SK-N-SH (cell line): ENCODE measurements around the gene ZNF724. TPM values are rescaled to one million over a fixed set of nuclear protein-coding genes. Genes with fewer than 3 reads are reported as not detected.

Source experiments
- CTCF ChIA-PET: fragments of 300-600, 350-600 bp; formaldehyde crosslinking; extraction: SDS; loops from one replicate; lab custom pipeline; 2021; lab: Yijun Ruan, JAX
- POLR2A ChIA-PET: fragments of 350-600 bp; sonication (Branson Sonifier 250); formaldehyde crosslinking; extraction: SDS; loops from one replicate; lab custom pipeline; 2020; ENCODE audit warnings: antibody characterized with exemption, inconsistent platforms; lab: Yijun Ruan, JAX
- DNase-seq: peaks from one replicate; pipeline ENCODE4 v3.0.0; 2012
- H2AFZ ChIP-seq: fragments of 200-600 bp; sonication (generic); 2 replicates; pipeline ENCODE4 v1.8.1; 2016; ENCODE audit warnings: antibody characterized with exemption, mild to moderate bottlenecking, low read depth
- H3F3A ChIP-seq: fragments of 200-600 bp; sonication (generic); replicated peaks from 2 replicates; pipeline ENCODE3; 2016; ENCODE audit warnings: antibody characterized with exemption, mild to moderate bottlenecking; ENCODE audit not compliant: insufficient read depth
- H3K27ac ChIP-seq, 2 experiments: fragments of 200-500 bp in 1 of 2; fragments of 200-600 bp in 1 of 2; sonication (Bioruptor generic) in 1 of 2; sonication (generic), shearing (Covaris generic) in 1 of 2; 2 replicates each; pipeline versions ENCODE4 v1.5.1 to v1.6.1; 2014 to 2016; ENCODE audit warnings: low read depth in 2 of 2, inconsistent platforms in 1 of 2, low read length in 1 of 2, mild to moderate bottlenecking in 1 of 2, mixed read lengths in 1 of 2
- H3K27me3 ChIP-seq: fragments of 200-600 bp; sonication (generic), shearing (Covaris generic); 2 replicates; pipeline ENCODE4 v1.6.1; 2016; ENCODE audit warnings: mixed run types; ENCODE audit not compliant: insufficient read depth
- H3K36me3 ChIP-seq, 2 experiments: fragments of 200-500 bp in 1 of 2; fragments of 200-600 bp in 1 of 2; sonication (Bioruptor generic) in 1 of 2; sonication (generic) in 1 of 2; replicated peaks in 1 of 2; 2 replicates each; pipeline versions ENCODE3 to v1.5.1; 2014 to 2016; ENCODE audit warnings: low read length in 1 of 2, mild to moderate bottlenecking in 1 of 2; ENCODE audit not compliant: insufficient read depth in 2 of 2, control insufficient read depth in 1 of 2
- H3K4me1 ChIP-seq, 2 experiments: fragments of 200-500 bp in 1 of 2; fragments of 200-600 bp in 1 of 2; sonication (Bioruptor generic) in 1 of 2; sonication (generic), shearing (Covaris generic) in 1 of 2; 2 replicates each; pipeline versions ENCODE4 v1.5.1 to v1.6.1; 2014 to 2016; ENCODE audit warnings: low read depth in 1 of 2, low read length in 1 of 2, mixed run types in 1 of 2; ENCODE audit not compliant: insufficient read depth in 2 of 2, control insufficient read depth in 1 of 2
- H3K4me2 ChIP-seq: fragments of 200-600 bp; sonication (generic), shearing (Covaris generic); 2 replicates; pipeline ENCODE4 v1.6.1; 2017; ENCODE audit warnings: mixed run types
- H3K4me3 ChIP-seq, 2 experiments: fragments of 200-500 bp in 1 of 2; fragments of 200-600 bp in 1 of 2; sonication (Bioruptor generic) in 1 of 2; sonication (generic), shearing (Covaris generic) in 1 of 2; 2 replicates each; pipeline versions ENCODE4 v1.5.1 to v1.8.1; 2014 to 2016; ENCODE audit warnings: low read depth in 2 of 2, inconsistent platforms in 1 of 2, low read length in 1 of 2, mild to moderate bottlenecking in 1 of 2, mixed read lengths in 1 of 2, moderate library complexity in 1 of 2
- H3K79me2 ChIP-seq: fragments of 200-600 bp; sonication (generic); 2 replicates; pipeline ENCODE4 v1.8.1; 2017; ENCODE audit warnings: mild to moderate bottlenecking; ENCODE audit not compliant: insufficient read depth
- H3K9ac ChIP-seq: fragments of 200-600 bp; sonication (generic); 2 replicates; pipeline ENCODE4 v1.6.1; 2017; ENCODE audit warnings: mixed run types
- H3K9me2 ChIP-seq: fragments of 200-600 bp; sonication (generic); 2 replicates; pipeline ENCODE4 v1.6.1; 2017; ENCODE audit warnings: mixed run types
- H3K9me3 ChIP-seq: fragments of 200-600 bp; sonication (generic); 2 replicates; pipeline ENCODE4 v1.6.1; 2017; ENCODE audit warnings: mixed run types, mild to moderate bottlenecking, moderate library complexity
- H4K20me1 ChIP-seq: fragments of 200-600 bp; sonication (generic); 2 replicates; pipeline ENCODE4 v1.6.1; 2017; ENCODE audit warnings: mild to moderate bottlenecking, mixed run types; ENCODE audit not compliant: insufficient read depth
- CHD2 ChIP-seq: fragments of 150-350 bp; IDR thresholded peaks from 2 replicates; pipeline ENCODE4 v1.6.1; 2018; ENCODE audit warnings: low read length; ENCODE audit not compliant: partially characterized antibody
- FOXJ3 ChIP-seq: sonication (generic); formaldehyde crosslinking; IDR thresholded peaks from 2 replicates; pipeline ENCODE4 v1.5.1; 2020; ENCODE audit warnings: mild to moderate bottlenecking, missing genetic modification reagents
- GABPA ChIP-seq: IDR thresholded peaks from 2 replicates; pipeline ENCODE4 v1.4.0; 2012; ENCODE audit warnings: low read depth, mild to moderate bottlenecking
- MEF2A ChIP-seq: IDR thresholded peaks from 2 replicates; pipeline ENCODE4 v1.4.0; 2012; ENCODE audit warnings: low read depth, borderline replicate concordance
- MXI1 ChIP-seq: IDR thresholded peaks from 2 replicates; pipeline ENCODE4 v1.6.1; 2012; ENCODE audit warnings: mild to moderate bottlenecking, low read depth, low read length, improper control_type of control experiment
- RAD21 ChIP-seq: IDR thresholded peaks from 2 replicates; pipeline ENCODE4 v1.6.1; 2012; ENCODE audit warnings: mild to moderate bottlenecking, low read length
- SIN3A ChIP-seq: IDR thresholded peaks from 2 replicates; pipeline ENCODE4 v1.6.1; 2012; ENCODE audit warnings: low read depth, mild to moderate bottlenecking, low read length, moderate library complexity, borderline replicate concordance
- TAF1 ChIP-seq: IDR thresholded peaks from 2 replicates; pipeline ENCODE4 v1.6.1; 2012; ENCODE audit warnings: low read depth, mild to moderate bottlenecking, low read length, moderate library complexity, borderline replicate concordance
- WGBS: methylation state at CpG from one replicate; pipeline ENCODE4 v1.1.6; 2017; ENCODE audit warnings: low lambda C conversion rate; 5-methylcytosine and 5-hydroxymethylcytosine counted together
- polyA plus RNA-seq, 3 experiments: library from polyadenylated mRNA; depleted of rRNA; stranded (reverse); fragments of >200 nt; gene quantifications; 2 replicates each; pipeline ENCODE4 v1.2.3, GENCODE V29; 2012
- small RNA-seq, 7 experiments: library from RNA; depleted of rRNA; stranded (forward); fragments of <200 nt; gene quantifications; one replicate each; pipeline ENCODE3, GENCODE V24; 2012

ZNF724 gene
- polyA plus RNA-seq, 1 of the 3 experiments (the other 2 are of a cell fraction), result 0.56 TPM

- Histone ChIP-seq H3K9ac (no peak overlapping the region), H3K79me2 (no peaks in the 10 kb centered on the region), H3K4me2 (no peak overlapping the region), H3K9me2 (no peaks in the 10 kb centered on the region), H3K9me3 (no peaks in the 10 kb centered on the region), H4K20me1 (no peaks in the 10 kb centered on the region), H3K4me3 (no peak overlapping the region), H3K27ac (no peak overlapping the region), H3K36me3 (no peaks in the 10 kb centered on the region), H2AFZ (no peak overlapping the region), H3K27me3 (no peaks in the 10 kb centered on the region), H3K4me1 (no peaks in the 10 kb centered on the region), H3F3A (no peaks in the 10 kb centered on the region)
- 25% methylated on average over 11 of the region's 11 CpGs for WGBS
- POLR2A ChIA-PET, result no interaction called here
- CTCF ChIA-PET, result no interaction called here
- TF ChIP-seq SIN3A, result no peak
- TF ChIP-seq MEF2A, result no peak
- TF ChIP-seq CHD2, result no peak
- TF ChIP-seq RAD21, result no peak
- no peak for TF ChIP-seq GABPA
- no peak for TF ChIP-seq TAF1
- TF ChIP-seq MXI1, result no peak
- no peak for TF ChIP-seq FOXJ3 (CRISPR knock-in tag)
- no peak for DNase-seq
Measured at GRCh38 chr19:23183251-23183650, 66.9 kb downstream of the ZNF724 start.

Small RNA genes within 50 kb of the gene (small RNA-seq; reads per million reads assigned to genes)
- gene VN1R91P, result 0 reads per million in 7 experiments

Other genes starting within 250 kb of the ZNF724 start
- gene ZNF728, start 247.2 kb downstream of the ZNF724 start, polyA plus RNA-seq (2012; rRNA removed), result not detected in 2 replicates
- 0.30 and 0.58 TPM in 2 replicates for gene ZNF730, start 133.4 kb downstream of the ZNF724 start, polyA plus RNA-seq (2012; rRNA removed)
- gene ZNF91, start 145.1 kb upstream of the ZNF724 start, polyA plus RNA-seq (2012; rRNA removed), result 11.8 and 13.1 TPM in 2 replicates